Measurements from ENCODE around the gene TMEM255B.

Gene TMEM255B

DNA sequence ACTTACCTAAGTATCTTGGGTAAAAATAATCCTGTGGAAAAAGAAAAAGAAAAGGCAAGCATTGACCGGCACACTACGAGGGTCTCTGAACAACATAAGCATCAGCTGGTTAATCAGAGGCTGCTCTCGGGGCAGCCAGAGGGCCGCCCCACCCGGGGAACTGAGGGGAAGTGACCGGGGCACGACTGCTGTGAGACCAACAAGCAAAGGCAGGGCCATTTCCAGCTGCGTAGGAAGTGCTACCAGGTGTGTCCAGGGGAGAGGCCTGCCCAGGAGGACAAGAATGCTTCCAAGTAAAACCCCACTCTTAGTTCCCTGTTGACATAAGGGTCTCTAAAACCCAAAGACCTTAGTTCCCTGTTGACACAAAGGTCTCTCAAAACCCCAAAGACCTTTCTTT, 89.0 kb downstream of the TMEM255B start:
- H3K4me2 ChIP-seq (ENCODE audit: low read length): no peak overlapping the region
- H3K4me3 ChIP-seq (ENCODE audit: low read length): no peak overlapping the region
- peaks cover 14% of the 10 kb centered on the region for H3K4me1 ChIP-seq (ENCODE audit: control insufficient read depth, insufficient read depth, low read length)
- no peak overlapping the region for H3K9ac ChIP-seq (ENCODE audit: low read depth, low read length)
- no peaks in the 10 kb centered on the region for H3K27me3 ChIP-seq (ENCODE audit: control insufficient read depth, insufficient read depth, low read length)
- peaks cover 58% of the 10 kb centered on the region for H3K36me3 ChIP-seq (ENCODE audit: insufficient read depth, low read length)
- no peaks in the 10 kb centered on the region for H3K9me3 ChIP-seq (replicated peaks; ENCODE audit: low read length)

DNA sequence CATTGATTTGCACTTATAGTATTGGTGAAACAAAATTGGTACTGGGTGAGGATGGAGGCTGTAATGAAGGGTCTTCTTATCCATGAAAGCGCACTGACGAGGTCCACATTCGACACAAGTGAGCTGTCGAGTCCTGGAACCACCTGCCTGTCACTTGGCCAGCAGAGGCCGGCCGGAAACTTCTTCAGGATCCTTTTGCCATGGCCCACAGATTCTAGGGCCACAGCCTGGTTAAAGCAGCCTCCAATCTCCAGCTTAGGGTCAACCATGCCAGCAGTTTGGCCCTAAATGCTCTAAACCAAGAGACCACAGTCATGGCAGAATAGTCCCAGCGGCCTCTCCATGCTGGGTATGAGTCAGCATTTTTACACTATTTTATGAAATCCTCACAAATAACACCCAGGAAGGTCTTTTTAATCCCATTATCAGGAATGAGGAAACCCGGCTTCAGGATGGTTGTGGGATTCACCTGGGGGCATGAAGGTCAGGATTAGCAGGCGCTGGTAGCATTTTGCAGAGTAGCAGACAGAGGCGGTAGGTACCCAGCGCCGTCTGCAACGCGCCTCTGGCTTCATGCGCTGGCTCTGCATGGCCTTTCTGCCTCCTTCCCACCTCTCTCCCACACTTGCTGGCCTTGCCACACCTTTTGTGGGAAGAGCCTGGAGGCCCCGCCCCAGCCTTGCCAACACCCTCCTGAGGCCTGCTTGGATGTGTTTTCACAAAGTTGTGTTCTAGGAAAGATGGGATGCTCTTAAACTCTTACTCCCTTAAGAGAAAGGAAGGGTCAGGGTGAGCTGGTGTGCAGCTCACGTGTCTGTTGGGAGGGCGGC, 89.6 kb downstream of the TMEM255B start:
- peaks cover 20% of the 10 kb centered on the region for H3K4me1 ChIP-seq (ENCODE audit: control insufficient read depth, insufficient read depth, low read length)
- no peak overlapping the region for H3K4me3 ChIP-seq (ENCODE audit: low read length)
- peaks cover 51% of the 10 kb centered on the region for H3K36me3 ChIP-seq (ENCODE audit: insufficient read depth, low read length)
- H3K4me2 ChIP-seq (ENCODE audit: low read length): no peak overlapping the region
- H3K9me3 ChIP-seq (replicated peaks; ENCODE audit: low read length): no peaks in the 10 kb centered on the region
- H3K9ac ChIP-seq (ENCODE audit: low read depth, low read length): no peak overlapping the region
- H3K27me3 ChIP-seq (ENCODE audit: control insufficient read depth, insufficient read depth, low read length): no peaks in the 10 kb centered on the region

DNA sequence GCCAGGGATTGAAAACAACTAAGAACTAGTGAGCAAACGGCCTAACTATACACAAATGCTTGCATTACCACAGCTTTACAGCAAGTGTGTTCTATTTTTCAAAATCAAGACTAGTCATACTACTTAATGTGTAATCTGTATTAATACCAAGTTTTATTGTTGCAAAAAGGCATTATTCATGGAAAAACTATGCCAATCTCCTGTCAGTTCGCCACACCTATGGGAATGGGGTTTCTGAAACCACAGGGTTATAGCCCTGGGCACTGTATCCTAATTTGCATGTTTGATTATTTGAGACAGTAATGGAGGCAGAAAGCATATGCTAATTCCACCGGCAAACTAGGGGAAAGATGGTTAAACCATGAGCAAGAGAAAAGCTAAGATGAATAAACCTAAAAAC, 90.5 kb downstream of the TMEM255B start:
- H3K9ac ChIP-seq (ENCODE audit: low read depth, low read length): no peak overlapping the region
- peaks cover 47% of the 10 kb centered on the region for H3K36me3 ChIP-seq (ENCODE audit: insufficient read depth, low read length)
- no peak overlapping the region for H3K4me3 ChIP-seq (ENCODE audit: low read length)
- no peaks in the 10 kb centered on the region for H3K27me3 ChIP-seq (ENCODE audit: control insufficient read depth, insufficient read depth, low read length)
- no peak overlapping the region for H3K4me2 ChIP-seq (ENCODE audit: low read length)
- H3K9me3 ChIP-seq (replicated peaks; ENCODE audit: low read length): no peaks in the 10 kb centered on the region
- peaks cover 29% of the 10 kb centered on the region for H3K4me1 ChIP-seq (ENCODE audit: control insufficient read depth, insufficient read depth, low read length)

DNA sequence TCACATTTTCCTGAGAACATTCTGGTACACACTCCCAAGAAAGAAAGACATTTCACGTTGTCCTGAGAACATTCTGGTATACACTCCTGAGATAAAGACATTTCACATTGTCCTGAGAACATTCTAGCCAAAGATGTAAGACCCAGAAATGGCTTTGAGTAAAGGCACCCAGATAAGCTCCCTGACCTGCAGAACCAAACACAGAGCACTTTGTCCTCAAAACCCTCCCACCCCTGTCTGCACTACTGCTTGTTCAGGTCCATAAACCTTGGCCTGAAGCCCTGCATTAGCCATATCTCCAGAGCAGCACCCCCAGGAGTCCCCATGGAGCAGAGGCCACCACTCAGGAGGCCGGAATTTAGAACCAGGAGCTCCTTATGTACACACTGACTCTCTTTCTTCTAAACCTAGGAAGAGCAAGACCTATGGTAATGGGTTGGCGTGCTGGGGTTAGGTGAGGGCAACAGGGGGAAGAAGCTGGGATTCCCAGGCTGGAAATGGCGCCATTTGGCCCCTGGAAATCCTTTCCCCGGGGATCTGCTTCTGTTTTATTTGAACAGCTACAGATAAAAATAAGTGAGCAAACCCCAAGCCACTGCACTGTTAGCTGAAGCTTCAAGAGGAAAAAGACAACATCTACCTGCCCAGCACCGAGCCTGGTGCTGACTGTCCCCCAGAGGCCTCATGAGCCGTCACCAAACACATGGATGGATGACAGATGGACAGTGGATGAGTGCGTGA, 91.1 kb downstream of the TMEM255B start:
- Histone ChIP-seq H3K27me3 (ENCODE audit: control insufficient read depth, insufficient read depth, low read length) (no peaks in the 10 kb centered on the region), H3K36me3 (ENCODE audit: insufficient read depth, low read length) (peaks cover 41% of the 10 kb centered on the region), H3K9me3 (replicated peaks; ENCODE audit: low read length) (no peaks in the 10 kb centered on the region), H3K9ac (ENCODE audit: low read depth, low read length) (no peak overlapping the region), H3K4me1 (ENCODE audit: control insufficient read depth, insufficient read depth, low read length) (peaks cover 35% of the 10 kb centered on the region), H3K4me3 (ENCODE audit: low read length) (no peak overlapping the region), H3K4me2 (ENCODE audit: low read length) (no peak overlapping the region)

DNA sequence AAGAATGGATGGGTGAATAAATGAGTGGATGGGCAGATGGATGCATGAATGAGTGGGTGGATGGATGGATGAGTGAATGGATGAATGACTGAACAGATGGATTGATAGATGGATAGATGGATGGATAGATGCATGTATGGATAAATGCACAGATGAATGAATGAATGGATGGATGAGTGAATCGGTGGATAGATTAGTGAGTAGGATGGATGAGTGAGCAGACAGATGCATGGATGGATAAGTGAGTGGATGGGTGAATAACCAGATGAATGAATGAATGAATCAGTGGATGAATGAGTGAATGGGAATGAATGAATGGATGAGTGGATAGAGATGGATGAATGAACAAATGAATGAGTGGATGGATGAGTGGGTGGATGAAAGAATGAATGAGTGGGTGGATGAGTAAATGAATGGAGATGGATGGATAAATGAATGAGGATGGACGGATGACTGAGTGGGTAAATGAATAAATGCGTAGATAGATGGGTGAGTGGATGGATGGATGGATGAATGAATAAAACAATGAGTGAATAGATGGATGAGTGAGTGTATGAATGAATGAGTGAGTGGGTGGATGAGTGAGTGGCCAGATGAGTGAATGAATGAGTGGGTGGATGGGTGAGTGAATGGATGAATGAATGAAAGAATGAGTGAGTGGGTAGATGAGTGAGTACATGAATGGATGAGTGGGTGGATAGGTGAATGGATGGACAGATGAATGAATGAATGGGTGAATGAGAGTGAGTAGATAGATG, 91.9 kb downstream of the TMEM255B start:
- Histone ChIP-seq H3K4me3 (ENCODE audit: low read length) (no peak overlapping the region), H3K9me3 (replicated peaks; ENCODE audit: low read length) (no peaks in the 10 kb centered on the region), H3K4me1 (ENCODE audit: control insufficient read depth, insufficient read depth, low read length) (peaks cover 43% of the 10 kb centered on the region), H3K9ac (ENCODE audit: low read depth, low read length) (no peak overlapping the region), H3K36me3 (ENCODE audit: insufficient read depth, low read length) (peaks cover 37% of the 10 kb centered on the region), H3K4me2 (ENCODE audit: low read length) (no peak overlapping the region), H3K27me3 (ENCODE audit: control insufficient read depth, insufficient read depth, low read length) (no peaks in the 10 kb centered on the region)

DNA sequence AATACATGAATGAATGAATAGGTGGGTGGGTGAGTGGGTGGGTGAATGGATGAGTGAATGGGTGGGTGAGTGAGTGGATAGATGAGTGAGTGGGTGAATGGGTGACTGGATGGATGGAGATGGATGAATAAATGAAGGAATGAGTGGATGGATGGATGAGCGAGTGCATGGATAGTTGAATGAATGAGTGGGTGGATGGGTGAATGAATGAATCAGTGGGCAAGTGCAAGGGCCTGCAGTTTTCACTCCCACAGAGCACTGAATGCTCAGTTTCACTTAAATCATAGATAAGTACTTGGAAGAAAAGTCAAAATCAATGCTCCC, 92.4 kb downstream of the TMEM255B start:
- Histone ChIP-seq H3K4me3 (ENCODE audit: low read length) (no peak overlapping the region), H3K9ac (ENCODE audit: low read depth, low read length) (no peak overlapping the region), H3K36me3 (ENCODE audit: insufficient read depth, low read length) (peaks cover 37% of the 10 kb centered on the region), H3K9me3 (replicated peaks; ENCODE audit: low read length) (no peaks in the 10 kb centered on the region), H3K27me3 (ENCODE audit: control insufficient read depth, insufficient read depth, low read length) (no peaks in the 10 kb centered on the region), H3K4me1 (ENCODE audit: control insufficient read depth, insufficient read depth, low read length) (peaks cover 48% of the 10 kb centered on the region), H3K4me2 (ENCODE audit: low read length) (no peak overlapping the region)

DNA sequence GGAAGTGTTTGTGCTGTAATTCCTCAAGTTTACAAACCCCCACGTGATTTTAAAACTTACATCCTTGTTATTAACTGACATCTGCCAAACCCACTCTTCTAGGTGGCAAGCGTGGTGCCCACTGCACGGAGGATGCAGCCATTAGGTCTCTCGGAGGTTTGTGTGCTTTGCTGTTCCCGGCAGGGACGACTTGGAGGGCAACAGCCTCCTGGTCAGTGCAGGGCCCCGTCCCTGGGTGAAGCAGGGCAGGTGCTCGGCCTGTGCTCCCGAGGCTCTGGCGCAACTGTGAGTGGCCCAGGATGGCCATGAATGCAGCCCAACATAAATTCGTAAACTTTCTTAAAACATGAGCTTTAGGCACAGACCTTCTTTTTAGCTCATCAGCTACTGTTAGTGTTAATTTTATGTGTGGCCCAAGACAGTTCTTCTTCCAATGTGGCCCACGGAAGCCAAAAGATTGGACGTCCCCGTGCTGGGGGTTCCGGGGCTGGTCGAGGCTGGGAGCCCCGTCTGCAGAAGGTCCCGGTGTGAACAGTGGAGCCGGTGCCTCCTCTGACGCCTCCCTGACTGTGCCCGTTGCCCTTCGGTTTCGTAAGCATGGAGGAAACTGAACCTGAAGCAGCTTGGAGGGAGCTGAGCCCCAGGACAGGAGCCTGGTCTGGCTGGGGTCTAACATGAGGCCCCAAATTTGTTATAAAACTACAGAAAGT, 93.0 kb downstream of the TMEM255B start:
- Histone ChIP-seq H3K9me3 (replicated peaks; ENCODE audit: low read length) (no peaks in the 10 kb centered on the region), H3K36me3 (ENCODE audit: insufficient read depth, low read length) (peaks cover 33% of the 10 kb centered on the region), H3K27me3 (ENCODE audit: control insufficient read depth, insufficient read depth, low read length) (no peaks in the 10 kb centered on the region), H3K9ac (ENCODE audit: low read depth, low read length) (no peak overlapping the region), H3K4me3 (ENCODE audit: low read length) (no peak overlapping the region), H3K4me2 (ENCODE audit: low read length) (no peak overlapping the region), H3K4me1 (ENCODE audit: control insufficient read depth, insufficient read depth, low read length) (peaks cover 54% of the 10 kb centered on the region)

DNA sequence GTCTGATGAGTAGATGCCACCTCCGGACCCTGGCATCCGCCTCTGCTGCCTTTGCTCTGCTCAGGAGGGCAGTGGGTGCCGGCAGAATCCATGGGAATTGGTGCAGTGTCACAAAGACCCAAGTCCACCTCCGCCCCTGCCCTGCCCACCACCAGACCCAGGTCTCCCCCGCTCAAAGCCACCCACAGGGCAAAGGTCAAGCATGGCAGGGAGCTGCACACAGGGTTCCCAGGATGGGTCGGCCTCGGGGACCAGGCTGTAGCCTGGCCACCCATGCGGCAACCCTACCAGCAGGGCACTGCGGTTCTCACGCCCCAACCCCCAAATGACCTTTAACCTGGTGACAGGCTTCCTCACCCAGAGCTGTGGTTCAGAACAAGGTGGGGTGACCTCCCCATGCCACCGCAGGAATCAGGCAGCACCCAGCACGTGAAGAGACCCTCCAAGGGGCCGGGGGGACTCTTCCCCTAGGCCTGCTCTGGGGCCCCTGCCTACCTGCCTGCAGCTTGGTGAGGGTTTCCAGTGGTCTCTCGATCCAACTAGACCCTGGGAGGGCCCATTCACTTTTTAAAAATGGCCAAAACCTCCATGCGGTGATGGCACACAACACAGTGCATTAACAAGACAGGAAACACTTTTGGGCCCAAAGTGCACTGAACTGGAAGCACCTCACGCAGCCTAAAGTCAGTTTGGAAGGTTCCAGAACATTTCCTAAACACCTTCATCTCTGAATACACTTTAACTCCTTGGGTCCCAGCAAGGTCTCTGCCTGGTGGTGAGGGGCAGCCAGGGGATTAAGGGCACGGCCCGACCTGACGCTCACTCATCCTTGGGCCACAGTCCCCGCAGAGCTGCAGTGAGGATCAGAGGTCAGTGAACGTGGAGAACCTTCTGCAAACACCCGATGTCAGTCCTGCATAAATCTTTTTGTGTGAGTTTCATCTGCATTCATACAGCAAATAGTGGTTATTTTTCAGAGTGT, 93.8 kb downstream of the TMEM255B start:
- H3K4me3 ChIP-seq (ENCODE audit: low read length): no peak overlapping the region
- H3K4me2 ChIP-seq (ENCODE audit: low read length): no peak overlapping the region
- H3K4me1 ChIP-seq (ENCODE audit: control insufficient read depth, insufficient read depth, low read length): peaks cover 59% of the 10 kb centered on the region
- peaks cover 30% of the 10 kb centered on the region for H3K36me3 ChIP-seq (ENCODE audit: insufficient read depth, low read length)
- no peaks in the 10 kb centered on the region for H3K9me3 ChIP-seq (replicated peaks; ENCODE audit: low read length)
- H3K27me3 ChIP-seq (ENCODE audit: control insufficient read depth, insufficient read depth, low read length): no peaks in the 10 kb centered on the region
- H3K9ac ChIP-seq (ENCODE audit: low read depth, low read length): peak overlapping the region; percentile 72

DNA sequence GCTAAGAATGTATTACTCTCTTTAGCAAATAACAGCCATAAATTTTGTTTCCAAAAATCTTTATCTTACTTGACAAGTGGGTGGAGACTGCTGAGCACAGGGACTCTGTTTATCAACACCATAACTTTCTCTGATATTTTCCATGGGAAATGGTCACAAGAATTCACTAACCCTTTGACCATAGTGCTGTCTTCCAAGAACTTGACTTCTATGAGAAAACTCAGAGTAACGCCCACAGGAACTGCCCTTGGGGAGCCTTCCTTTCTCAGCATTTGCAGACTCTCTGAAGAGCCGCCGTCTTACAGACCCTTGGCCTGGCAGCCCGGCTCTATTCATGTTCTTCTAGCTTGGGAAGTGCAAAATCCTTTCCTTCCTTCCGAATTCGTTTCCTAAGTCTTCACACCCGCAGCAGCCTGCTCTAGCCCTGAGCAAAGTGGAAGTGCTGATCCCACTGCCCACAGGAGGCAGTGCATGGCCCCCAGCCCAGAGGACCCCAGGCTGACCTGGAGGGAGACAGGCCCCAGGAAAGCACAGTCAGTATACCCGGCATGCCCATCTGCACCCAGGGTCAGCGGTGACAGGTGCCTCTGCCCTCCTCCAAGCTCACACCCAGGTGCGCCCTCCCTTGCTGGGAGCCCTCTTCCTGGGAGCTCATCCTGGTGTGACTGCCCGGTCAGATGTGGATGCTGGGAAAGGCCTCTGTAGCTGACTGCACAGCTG, 94.7 kb downstream of the TMEM255B start:
- peak overlapping the region; percentile 72 for H3K9ac ChIP-seq (ENCODE audit: low read depth, low read length)
- peak overlapping the region; percentile 74 for H3K4me2 ChIP-seq (ENCODE audit: low read length)
- H3K27me3 ChIP-seq (ENCODE audit: control insufficient read depth, insufficient read depth, low read length): no peaks in the 10 kb centered on the region
- peaks cover 59% of the 10 kb centered on the region for H3K4me1 ChIP-seq (ENCODE audit: control insufficient read depth, insufficient read depth, low read length)
- peaks cover 32% of the 10 kb centered on the region for H3K36me3 ChIP-seq (ENCODE audit: insufficient read depth, low read length)
- H3K9me3 ChIP-seq (replicated peaks; ENCODE audit: low read length): no peaks in the 10 kb centered on the region
- H3K4me3 ChIP-seq (ENCODE audit: low read length): peak overlapping the region; percentile 23
